Naive thymus-derived CD4-positive, alpha-beta T cell (primary cell): Measurements from ENCODE around the gene JMJD7. TPM values are rescaled to one million over a fixed set of nuclear protein-coding genes. Genes with fewer than 3 reads are reported as not detected.

ENCODE experiments used
- ATAC-seq: fragments of 150-1000 bp; cut with Tn5 transposase; 2 replicates; pipeline ENCODE4 v1.10.0; 2021; ENCODE audit warnings: mild to moderate bottlenecking, moderate library complexity
- CTCF ChIA-PET: fragments of 350-600 bp; sonication (Branson Sonifier 250); formaldehyde crosslinking; loops from one replicate; lab custom pipeline; 2021; ENCODE audit warnings: antibody characterized with exemption; lab: Charles Lee
- POLR2A ChIA-PET: fragments of 350-600 bp; sonication (Branson Sonifier 250); formaldehyde crosslinking; loops from one replicate; lab custom pipeline; 2021; ENCODE audit warnings: antibody characterized with exemption, inconsistent platforms; lab: Charles Lee
- DNase-seq, 9 donors: peaks; one replicate each; pipeline versions ENCODE4 v3.0.0 to v3.0.0-alpha.2; 2020 to 2022; ENCODE audit warnings: mixed read lengths in 1 of 9
- H3K27ac ChIP-seq: one replicate; pipeline ENCODE4 v1.7.0; 2013; ENCODE audit warnings: mild to moderate bottlenecking, low read depth, low read length, moderate library complexity
- H3K27me3 ChIP-seq, 2 donors: one replicate each; pipeline ENCODE4 v1.7.0; 2013; ENCODE audit warnings: low read length in 2 of 2, mild to moderate bottlenecking in 2 of 2, moderate library complexity in 2 of 2; ENCODE audit not compliant: control insufficient read depth in 2 of 2, insufficient read depth in 2 of 2
- H3K36me3 ChIP-seq, 3 experiments: 1 replicate in 2 of 3; 2 replicates in 1 of 3; pipeline ENCODE4 v1.7.0; 2013; ENCODE audit warnings: low read length in 3 of 3, mild to moderate bottlenecking in 3 of 3, moderate library complexity in 1 of 3; ENCODE audit not compliant: insufficient read depth in 3 of 3, control insufficient read depth in 2 of 3
- H3K4me1 ChIP-seq, 2 donors: one replicate each; pipeline ENCODE4 v1.7.0; 2013; ENCODE audit warnings: low read length in 2 of 2, mild to moderate bottlenecking in 2 of 2, moderate library complexity in 1 of 2; ENCODE audit not compliant: control insufficient read depth in 2 of 2, insufficient read depth in 2 of 2
- H3K4me3 ChIP-seq: 2 replicates; pipeline ENCODE4 v1.7.0; 2013; ENCODE audit warnings: mild to moderate bottlenecking, low read length
- H3K9me3 ChIP-seq, 3 experiments: 1 replicate in 2 of 3; 2 replicates in 1 of 3; pipeline ENCODE4 v1.7.0; 2013; ENCODE audit warnings: low read length in 3 of 3; ENCODE audit not compliant: control insufficient read depth in 2 of 3
- H3K27ac Mint-ChIP-seq, 9 donors: one replicate each; pipeline ENCODE4 v1.8.0; 2020 to 2022; ENCODE audit warnings: mixed read lengths in 9 of 9, mild to moderate bottlenecking in 8 of 9, moderate library complexity in 5 of 9, inconsistent platforms in 2 of 9
- H3K27me3 Mint-ChIP-seq, 5 donors: one replicate each; pipeline ENCODE4 v1.8.0; 2021 to 2022; ENCODE audit warnings: mixed read lengths in 5 of 5, mild to moderate bottlenecking in 1 of 5
- H3K36me3 Mint-ChIP-seq, 5 donors: one replicate each; pipeline ENCODE4 v1.8.0; 2020 to 2022; ENCODE audit warnings: mixed read lengths in 5 of 5, mild to moderate bottlenecking in 3 of 5, inconsistent platforms in 1 of 5
- H3K4me1 Mint-ChIP-seq, 7 donors: one replicate each; pipeline ENCODE4 v1.8.0; 2020 to 2022; ENCODE audit warnings: mixed read lengths in 7 of 7, mild to moderate bottlenecking in 3 of 7, inconsistent platforms in 1 of 7
- H3K4me3 Mint-ChIP-seq, 10 donors: one replicate each; pipeline ENCODE4 v1.8.0; 2020 to 2022; ENCODE audit warnings: mild to moderate bottlenecking in 10 of 10, mixed read lengths in 10 of 10, moderate library complexity in 6 of 10, inconsistent platforms in 2 of 10
- H3K9me3 Mint-ChIP-seq, 11 donors: one replicate each; pipeline ENCODE4 v1.8.0; 2020 to 2022; ENCODE audit warnings: mixed read lengths in 11 of 11, mild to moderate bottlenecking in 4 of 11, inconsistent platforms in 1 of 11, moderate library complexity in 1 of 11
- intact Hi-C, 2 donors: fragments of 100-400 bp; cut with micrococcal nuclease; formaldehyde crosslinking; loops; one replicate each; pipeline ENCODE4 v1.15.1; 2023
- microRNA-seq: library from miRNA; unstranded; fragments of <30 nt; microRNA quantifications from one replicate; pipeline ENCODE4 v1.2.0, GENCODE V29; 2022; ENCODE audit warnings: borderline microRNAs expressed
- polyA plus RNA-seq, 2 donors: library from polyadenylated mRNA; unstranded; fragments of 300-500 nt; fragmentation: Illumina TruSeq; gene quantifications; one replicate each; pipeline ENCODE4 v1.2.3, GENCODE V29; 2021
- total RNA-seq, 6 experiments: library from RNA in 5 of 6; stranded (reverse) in 5 of 6; gene quantifications; 1 replicate in 5 of 6; 2 replicates in 1 of 6; pipeline ENCODE4 v1.2.3 and lab custom pipeline; 2021 to 2026

The JMJD7 gene
- total and polyA plus RNA-seq, 7 experiments from 2014 or later = 22.4 to 83.7 (median 36.4) TPM

DNA sequence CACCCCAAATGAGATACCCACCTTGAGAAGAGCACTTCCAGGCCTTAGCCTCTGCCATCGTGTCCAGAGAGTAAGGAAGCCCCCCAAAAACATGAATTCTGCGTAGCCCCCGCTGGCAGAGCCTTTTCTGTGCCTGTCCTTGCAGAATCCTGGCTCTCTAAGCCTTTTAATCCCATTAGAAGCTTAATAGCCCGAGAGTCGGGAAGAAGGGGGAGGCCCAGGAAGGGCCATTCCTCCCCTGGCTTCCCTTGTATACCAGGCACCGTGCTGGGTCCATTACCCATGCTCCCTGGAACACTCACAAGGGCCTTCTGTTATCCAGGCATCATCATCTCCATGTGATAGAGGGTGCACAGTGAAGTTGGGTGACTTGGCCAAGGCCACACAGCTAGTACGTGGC, 58.8 kb downstream of the JMJD7 start:
- H3K36me3 ChIP-seq = no peaks in the 10 kb centered on the region
- H3K4me1 ChIP-seq = peaks cover 0 to 22% of the 10 kb centered on the region in 2 donors
- H3K27me3 Mint-ChIP-seq = peaks cover 0 to 9% (median 0%) of the 10 kb centered on the region in 5 donors
- POLR2A ChIA-PET = no interaction called here
- no peaks in the 10 kb centered on the region for H3K36me3 Mint-ChIP-seq
- DNase-seq (no peak), ATAC-seq (no peak)
- peaks cover 5 to 22% (median 11%) of the 10 kb centered on the region in 7 donors for H3K4me1 Mint-ChIP-seq
- no peak overlapping the region for H3K4me3 Mint-ChIP-seq
- H3K27ac Mint-ChIP-seq = peak overlapping the region in 1 of 9 donors; percentile 9
- intact Hi-C loops = no loop called here
- CTCF ChIA-PET = no interaction called here
- H3K27ac ChIP-seq = no peak overlapping the region
- no peaks in the 10 kb centered on the region for H3K9me3 Mint-ChIP-seq
- no peaks in the 10 kb centered on the region for H3K27me3 ChIP-seq
- no peaks in the 10 kb centered on the region for H3K9me3 ChIP-seq
- H3K4me3 ChIP-seq = no peak overlapping the region

GRCh38 chr15:41887161-41887560, 59.3 kb downstream of the JMJD7 start:
- Mint-ChIP-seq H3K9me3 (no peaks in the 10 kb centered on the region), H3K4me3 (peak overlapping the region in 2 of 10 donors; percentile 14 to 58), H3K27ac (no peak overlapping the region), H3K27me3 (peaks cover 0 to 9% (median 0%) of the 10 kb centered on the region in 5 donors), H3K36me3 (no peaks in the 10 kb centered on the region), H3K4me1 (peaks cover 5 to 23% (median 11%) of the 10 kb centered on the region in 7 donors)
- DNase-seq (no peak), ATAC-seq (no peak)
- intact Hi-C loops = no loop called here
- Histone ChIP-seq H3K27me3 (no peaks in the 10 kb centered on the region), H3K4me1 (peaks cover under 1 to 23% of the 10 kb centered on the region in 2 donors), H3K27ac (no peak overlapping the region), H3K36me3 (no peaks in the 10 kb centered on the region), H3K4me3 (no peak overlapping the region), H3K9me3 (no peaks in the 10 kb centered on the region)
- ChIA-PET POLR2A (no interaction called here), CTCF (no interaction called here)

Small RNA genes lying within 50 kb of the gene (microRNA-seq; reads per million reads assigned to microRNA genes)
- not detected for gene MIR4310

Other genes with a start within 250 kb of the JMJD7 start
- gene MGA, start 167.7 kb upstream of the JMJD7 start, total RNA-seq = 10 to 100 TPM; 35.8 to 73.8 (median 47.3) TPM
- 10 to 100 TPM; 12.7 to 25.1 TPM for gene MGA, start 167.7 kb upstream of the JMJD7 start, polyA plus RNA-seq
- gene MAPKBP1, start 53.6 kb upstream of the JMJD7 start, total RNA-seq = 10 to 100 TPM; 36.5 to 44.7 (median 41.1) TPM
- gene MAPKBP1, start 53.6 kb upstream of the JMJD7 start, polyA plus RNA-seq = 1 to 10 TPM; 3.0 to 4.3 TPM
- 10 to 100 TPM; 21.1 to 69.9 (median 33.9) TPM for gene PLA2G4B, start 10.8 kb downstream of the JMJD7 start, total RNA-seq
- 1 to 10 TPM in 1 of 2 donors, under 1 TPM in 1; 0.98 to 2.3 TPM for gene PLA2G4B, start 10.8 kb downstream of the JMJD7 start, polyA plus RNA-seq
- gene SPTBN5, start 66.0 kb downstream of the JMJD7 start, total RNA-seq = 1 to 10 TPM; 1.4 to 2.7 (median 1.9) TPM
- gene SPTBN5, start 66.0 kb downstream of the JMJD7 start, polyA plus RNA-seq = under 1 TPM in 1 of 2 donors, not detected in 1; 0.12 TPM
- 10 to 100 TPM; 10.4 to 48.3 (median 23.7) TPM for gene EHD4, start 144.5 kb downstream of the JMJD7 start, total RNA-seq
- gene EHD4, start 144.5 kb downstream of the JMJD7 start, polyA plus RNA-seq = 1 to 10 TPM; 5.6 to 8.9 TPM
- gene PLA2G4E, start 192.9 kb downstream of the JMJD7 start, total RNA-seq = not detected
- not detected for gene PLA2G4E, start 192.9 kb downstream of the JMJD7 start, polyA plus RNA-seq